Endothelial cell of umbilical vein (primary cell): ENCODE results near the gene COL6A2. TPM values are rescaled to one million over a fixed set of nuclear protein-coding genes. Genes with fewer than 3 reads are reported as not detected.

Experiments used
- BruUV-seq: library from RNA; stranded (reverse); fragments of 400-500 nt; replicated peaks from 2 replicates; lab custom pipeline; 2021; lab: Mats Ljungman, UMichigan
- CTCF ChIA-PET: fragments of 300-600, 350-600 bp; sonication (Branson Sonifier 250); formaldehyde crosslinking; loops from one replicate; lab custom pipeline; 2021; ENCODE audit warnings: antibody characterized with exemption, inconsistent platforms; lab: Charles Lee
- POLR2A ChIA-PET: fragments of 300-600, 350-600 bp; sonication (Branson Sonifier 250); formaldehyde crosslinking; loops from one replicate; lab custom pipeline; 2021; ENCODE audit warnings: antibody characterized with exemption, inconsistent platforms; lab: Charles Lee
- DNase-seq: peaks from one replicate; pipeline ENCODE4 v3.0.0-alpha.2; 2011; ENCODE audit warnings: low read depth, low spot score
- FAIRE-seq: peaks from 2 replicates; lab custom pipeline; 2011; peaks lifted over from hg19 to GRCh38; lab: Jason Lieb, UNC
- H2AFZ ChIP-seq: 2 replicates; pipeline ENCODE4 v1.6.0; 2012; ENCODE audit warnings: low read depth, low read length, control low read depth, inconsistent platforms
- H3K27ac ChIP-seq: 2 replicates; pipeline ENCODE4 v1.5.1; 2011; ENCODE audit warnings: low read depth, mild to moderate bottlenecking, control low read depth, low read length, moderate library complexity; ENCODE audit not compliant: insufficient read depth
- H3K27me3 ChIP-seq, 2 experiments: 2 replicates each; pipeline versions ENCODE4 v1.6.0 to v1.6.1; 2011; ENCODE audit warnings: low read length in 2 of 2, mixed read lengths in 1 of 2; ENCODE audit not compliant: control insufficient read depth in 2 of 2, insufficient read depth in 2 of 2
- H3K36me3 ChIP-seq, 2 experiments: 2 replicates in 1 of 2; 3 replicates in 1 of 2; pipeline ENCODE4 v1.5.1; 2011; ENCODE audit warnings: low read length in 2 of 2, mild to moderate bottlenecking in 1 of 2, moderate library complexity in 1 of 2; ENCODE audit not compliant: control insufficient read depth in 2 of 2, insufficient read depth in 2 of 2; ENCODE audit errors: extremely low read depth in 1 of 2
- H3K4me1 ChIP-seq: 3 replicates; pipeline ENCODE4 v1.5.1; 2011; ENCODE audit warnings: mild to moderate bottlenecking, low read length; ENCODE audit not compliant: control insufficient read depth, insufficient read depth; ENCODE audit errors: extremely low read depth
- H3K4me2 ChIP-seq: 2 replicates; pipeline ENCODE4 v1.6.1; 2011; ENCODE audit warnings: low read length, control low read depth, mixed read lengths; ENCODE audit not compliant: insufficient read depth
- H3K4me3 ChIP-seq, 3 experiments: fragments of 200-600 bp in 1 of 3; sonication (generic), shearing (Covaris generic) in 1 of 3; replicated peaks in 1 of 3; 2 replicates each; pipeline ENCODE4 v1.5.1; 2011 to 2016; ENCODE audit warnings: control low read depth in 3 of 3, low read length in 3 of 3, mild to moderate bottlenecking in 2 of 3, inconsistent platforms in 1 of 3, low read depth in 1 of 3, moderate library complexity in 1 of 3; ENCODE audit not compliant: insufficient read depth in 1 of 3
- H3K79me2 ChIP-seq: 2 replicates; pipeline ENCODE4 v1.6.0; 2012; ENCODE audit warnings: low read length, inconsistent platforms; ENCODE audit not compliant: control insufficient read depth, insufficient read depth
- H3K9ac ChIP-seq: replicated peaks from 2 replicates; pipeline ENCODE3; 2011; ENCODE audit warnings: low read length, control low read depth; ENCODE audit not compliant: insufficient read depth; ENCODE audit errors: extremely low read depth
- H3K9me1 ChIP-seq: replicated peaks from 3 replicates; pipeline ENCODE4 v1.6.0; 2011; ENCODE audit warnings: mild to moderate bottlenecking, low read length; ENCODE audit not compliant: control insufficient read depth, insufficient read depth; ENCODE audit errors: extremely low read depth
- H3K9me3 ChIP-seq: replicated peaks from 2 replicates; pipeline ENCODE4 v1.5.1; 2012; ENCODE audit warnings: low read length, inconsistent platforms; ENCODE audit not compliant: control insufficient read depth, insufficient read depth
- H4K20me1 ChIP-seq: replicated peaks from 2 replicates; pipeline ENCODE3; 2011; ENCODE audit warnings: mild to moderate bottlenecking, low read length; ENCODE audit not compliant: control insufficient read depth, insufficient read depth; ENCODE audit errors: extremely low read depth
- EZH2 ChIP-seq: IDR thresholded peaks from 2 replicates; pipeline ENCODE4 v1.6.1; 2012; ENCODE audit warnings: borderline replicate concordance, low read depth, mild to moderate bottlenecking, moderate library complexity, low read length, inconsistent platforms; ENCODE audit not compliant: severe bottlenecking
- FOS ChIP-seq: IDR thresholded peaks from 2 replicates; pipeline ENCODE4 v1.6.1; 2011; ENCODE audit warnings: mild to moderate bottlenecking, low read length, moderate library complexity, borderline replicate concordance; ENCODE audit not compliant: insufficient read depth
- GATA2 ChIP-seq: IDR thresholded peaks from 2 replicates; pipeline ENCODE4 v1.7.0; 2011; ENCODE audit warnings: low read depth, mild to moderate bottlenecking, moderate library complexity, mixed read lengths, low read length; ENCODE audit not compliant: insufficient read length, insufficient read depth
- JUN ChIP-seq: IDR thresholded peaks from 2 replicates; pipeline ENCODE4 v1.6.1; 2011; ENCODE audit warnings: borderline replicate concordance, low read depth; ENCODE audit not compliant: insufficient read length, insufficient read depth
- MYC ChIP-seq: IDR thresholded peaks from one replicate; pipeline ENCODE4 v1.6.1; 2011; ENCODE audit warnings: mild to moderate bottlenecking, low read depth, low read length
- POLR2A ChIP-seq: IDR thresholded peaks from 2 replicates; pipeline ENCODE4 v1.6.1; 2012; ENCODE audit warnings: low read depth, mild to moderate bottlenecking, control low read depth, low read length
- POLR2AphosphoS5 ChIP-seq: IDR thresholded peaks from 2 replicates; pipeline ENCODE4 v1.6.1; 2012; ENCODE audit warnings: low read depth, mild to moderate bottlenecking, control low read depth, low read length, moderate library complexity; ENCODE audit not compliant: insufficient read depth
- dilution Hi-C: fragments of 300-500 bp; cut with MboI; formaldehyde crosslinking; loops from one replicate; pipeline ENCODE4 v1.15.0; 2019; ENCODE audit warnings: low sequenced_read_pairs; ENCODE audit not compliant: extremely low pct_ligation_motif_present
- intact Hi-C: fragments of 100-400 bp; cut with micrococcal nuclease; formaldehyde crosslinking; loops from one replicate; pipeline ENCODE4 v1.10.0; 2022
- polyA plus RNA-seq, 4 experiments: library from polyadenylated mRNA; depleted of rRNA in 3 of 4; stranded (reverse) in 3 of 4; unstranded in 1 of 4; fragments of >200 nt; gene quantifications; 2 replicates each; pipeline versions ENCODE4 v1.2.1 to v1.2.3, GENCODE V29; 2011 to 2012; ENCODE audit warnings: missing spikeins in 1 of 4
- total RNA-seq: library from RNA; stranded (reverse); gene quantifications from 2 replicates; pipeline ENCODE4 v1.2.3, GENCODE V29; 2021
- TF ChIP-seq, protein P1 (sequence below), 2 donors: IDR thresholded peaks; 1 replicate in 1 of 2; 2 replicates in 1 of 2; pipeline ENCODE4 v1.5.1; 2011; ENCODE audit warnings: low read length in 2 of 2, mild to moderate bottlenecking in 2 of 2, moderate library complexity in 2 of 2, control low read depth in 1 of 2, inconsistent platforms in 1 of 2, low read depth in 1 of 2; ENCODE audit not compliant: insufficient read depth in 1 of 2; ENCODE audit errors: extremely low read depth in 1 of 2
- TF ChIP-seq, protein P2 (sequence below): IDR thresholded peaks from 2 replicates; pipeline ENCODE4 v1.6.1; 2011; ENCODE audit not compliant: insufficient read depth, insufficient read length

The COL6A2 gene
- total and polyA plus RNA-seq, 2 donors (not counting 3 experiments of a cell fraction or from before 2014, with no cell fraction given) = 3.4 to 6.1 TPM

DNA sequence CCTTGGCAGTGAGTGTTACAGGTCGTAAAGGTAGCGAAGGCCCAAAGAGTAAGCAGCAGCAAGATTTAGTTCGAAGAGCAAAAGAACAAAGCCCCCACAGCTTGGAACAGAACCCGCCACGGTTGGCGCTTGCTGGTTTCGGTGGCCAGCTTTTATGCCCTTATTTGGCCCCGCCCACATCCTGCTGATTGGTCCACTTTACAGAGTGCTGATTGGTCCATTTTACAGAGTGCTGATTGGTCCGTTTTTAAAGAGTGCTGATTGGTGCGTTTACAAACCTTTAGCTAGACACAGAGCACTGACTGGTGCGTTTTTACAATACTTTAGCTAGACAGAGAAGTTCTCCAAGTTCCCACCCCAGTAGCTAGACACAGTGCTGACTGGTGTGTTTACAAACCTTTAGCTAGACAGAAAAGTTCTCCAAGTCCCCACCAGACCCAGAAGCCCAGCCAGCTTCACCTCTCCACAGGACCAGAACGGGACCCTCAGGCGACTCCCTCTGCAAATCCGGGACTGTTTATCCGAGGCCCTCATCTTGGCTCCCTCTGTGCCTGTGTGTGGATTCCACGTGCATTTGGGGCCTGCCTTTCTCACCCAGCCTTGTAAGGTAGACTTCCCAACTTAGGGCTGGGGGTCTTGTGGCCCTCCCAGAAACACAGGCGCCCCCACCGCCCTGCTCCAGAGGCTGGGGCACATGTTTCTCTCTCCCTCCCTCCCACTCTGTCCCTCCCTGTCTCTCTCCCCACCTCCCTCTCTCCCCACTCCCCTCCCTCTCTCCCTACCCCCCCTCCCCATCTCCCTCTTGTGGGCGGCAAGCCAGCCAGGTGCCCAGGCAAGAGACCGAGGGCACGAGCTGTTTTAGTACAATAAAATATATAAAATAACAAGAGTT, 44.9 kb downstream of the COL6A2 start:
- Histone ChIP-seq H3K9me3 (no peaks in the 10 kb centered on the region), H3K9ac (no peak overlapping the region), H3K79me2 (no peaks in the 10 kb centered on the region), H3K36me3 (no peaks in the 10 kb centered on the region), H3K4me3 (no peak overlapping the region), H3K27ac (no peak overlapping the region), H3K4me1 (peaks cover 3% of the 10 kb centered on the region), H3K4me2 (no peak overlapping the region), H4K20me1 (no peaks in the 10 kb centered on the region), H3K9me1 (no peaks in the 10 kb centered on the region), H3K27me3 (peaks cover 0 to 4% of the 10 kb centered on the region in 2 experiments), H2AFZ (no peak overlapping the region)
- DNase-seq (no peak), FAIRE-seq (no peak)
- CTCF ChIA-PET = interaction anchor here (0.6 to 3.6 kb wide), 51 partner anchors 11 to 497 kb away, joined by 3 to 78 read pairs (median 4); partner anchors contain the start of genes C21orf58, LSS, MCM3AP and YBEY
- dilution Hi-C loops = no loop called here
- POLR2A ChIA-PET = no interaction called here
- intact Hi-C loops = loop anchor here (1.0 to 5.0 kb wide), 2 partner anchors 170 to 179 kb away; partner anchors contain the start of genes C21orf58 and PCNT
- no TSS peak for BruUV-seq
- TF ChIP-seq, protein P1, sequence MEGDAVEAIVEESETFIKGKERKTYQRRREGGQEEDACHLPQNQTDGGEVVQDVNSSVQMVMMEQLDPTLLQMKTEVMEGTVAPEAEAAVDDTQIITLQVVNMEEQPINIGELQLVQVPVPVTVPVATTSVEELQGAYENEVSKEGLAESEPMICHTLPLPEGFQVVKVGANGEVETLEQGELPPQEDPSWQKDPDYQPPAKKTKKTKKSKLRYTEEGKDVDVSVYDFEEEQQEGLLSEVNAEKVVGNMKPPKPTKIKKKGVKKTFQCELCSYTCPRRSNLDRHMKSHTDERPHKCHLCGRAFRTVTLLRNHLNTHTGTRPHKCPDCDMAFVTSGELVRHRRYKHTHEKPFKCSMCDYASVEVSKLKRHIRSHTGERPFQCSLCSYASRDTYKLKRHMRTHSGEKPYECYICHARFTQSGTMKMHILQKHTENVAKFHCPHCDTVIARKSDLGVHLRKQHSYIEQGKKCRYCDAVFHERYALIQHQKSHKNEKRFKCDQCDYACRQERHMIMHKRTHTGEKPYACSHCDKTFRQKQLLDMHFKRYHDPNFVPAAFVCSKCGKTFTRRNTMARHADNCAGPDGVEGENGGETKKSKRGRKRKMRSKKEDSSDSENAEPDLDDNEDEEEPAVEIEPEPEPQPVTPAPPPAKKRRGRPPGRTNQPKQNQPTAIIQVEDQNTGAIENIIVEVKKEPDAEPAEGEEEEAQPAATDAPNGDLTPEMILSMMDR (IDR thresholded peaks at IDR 0.05; ENCODE audit: extremely low read depth in 1 of 2, insufficient read depth in 1 of 2, low read depth in 1 of 2, low read length in 2 of 2) = no peak
- TF ChIP-seq FOS = no peak
- no peak for TF ChIP-seq EZH2
- no peak for TF ChIP-seq GATA2
- TF ChIP-seq POLR2A = no peak
- no peak for TF ChIP-seq JUN
- TF ChIP-seq, protein P2, sequence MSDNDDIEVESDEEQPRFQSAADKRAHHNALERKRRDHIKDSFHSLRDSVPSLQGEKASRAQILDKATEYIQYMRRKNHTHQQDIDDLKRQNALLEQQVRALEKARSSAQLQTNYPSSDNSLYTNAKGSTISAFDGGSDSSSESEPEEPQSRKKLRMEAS = no peak
- no peak for TF ChIP-seq MYC
- no peak for TF ChIP-seq POLR2AphosphoS5
